Inflammatory macrophage treated with lipopolysaccharide for 4 hours (primary cell): ENCODE data around the gene SP7.
"Not testable (repeated sequence)": the region's sequence is repeated elsewhere in the genome, so short reads cannot be mapped to it uniquely, and the experiment has no call there.

Experiments used
- DNase-seq: peaks from one replicate; pipeline ENCODE4 v3.0.0-alpha.2; 2020

Gene SP7

GRCh38 chr12:53336181-53336681 lies at the start of gene SP7:
SP7 (minus strand) TSS chr12:53336354; CDS start chr12:53335646, 708 bp downstream.
- DNase-seq = peak; percentile 13

GRCh38 chr12:53383258-53383657 lies 47.1 kb upstream of the SP7 start:
- DNase-seq = no peak

GRCh38 chr12:53381731-53382630 lies 45.8 kb upstream of the SP7 start:
- DNase-seq = peak; percentile 94

DNA sequence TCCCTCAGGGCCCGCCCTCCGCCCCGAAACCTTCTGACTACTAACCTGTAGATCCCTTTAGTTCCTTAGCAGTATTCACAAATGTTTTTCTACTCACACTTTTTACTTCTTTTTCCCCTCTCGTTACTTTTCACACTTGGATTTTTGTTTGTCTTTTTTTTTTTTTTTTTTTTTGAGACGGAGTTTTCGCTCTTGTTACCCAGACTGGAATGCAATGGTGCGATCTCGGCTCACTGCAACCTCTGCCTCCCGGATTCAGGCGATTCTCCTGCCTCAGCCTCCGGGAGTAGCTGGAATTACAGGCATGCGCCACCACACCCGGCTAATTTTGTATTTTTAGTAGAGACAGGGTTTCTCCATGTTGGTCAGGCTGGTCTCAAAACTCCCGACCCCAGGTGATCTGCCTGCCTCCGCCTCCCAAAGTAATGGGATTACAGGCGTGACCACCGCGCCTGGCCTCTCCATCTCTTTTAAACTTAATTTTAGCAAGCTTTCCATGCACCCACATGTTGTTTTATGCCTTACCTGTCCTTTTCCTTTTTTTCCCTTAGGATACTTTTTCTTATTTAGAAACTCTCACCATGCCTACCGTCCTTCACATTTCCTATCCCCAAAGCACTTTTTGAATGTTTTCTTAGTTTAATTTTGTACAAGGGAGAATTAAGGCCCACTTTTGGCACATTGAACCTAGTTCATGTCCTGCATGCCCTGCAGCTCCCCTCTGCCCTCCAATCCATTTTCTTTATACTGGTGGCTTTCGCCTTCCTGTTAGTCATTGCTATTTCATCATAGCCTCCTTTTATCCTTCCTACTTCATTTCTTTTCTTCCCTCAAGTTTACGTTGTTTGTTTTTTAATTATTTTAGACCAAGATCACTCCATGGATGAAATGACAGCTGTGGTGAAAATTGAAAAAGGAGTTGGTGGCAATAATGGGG lies 44.9 kb upstream of the SP7 start:
- DNase-seq = peak; percentile 79

GRCh38 chr12:53380104-53380793 lies 44.1 kb upstream of the SP7 start, which contains the start of gene SP1:
SP1 (plus strand) TSS chr12:53380176; CDS start chr12:53380292, 116 bp downstream.
- DNase-seq = peak; percentile 93

DNA sequence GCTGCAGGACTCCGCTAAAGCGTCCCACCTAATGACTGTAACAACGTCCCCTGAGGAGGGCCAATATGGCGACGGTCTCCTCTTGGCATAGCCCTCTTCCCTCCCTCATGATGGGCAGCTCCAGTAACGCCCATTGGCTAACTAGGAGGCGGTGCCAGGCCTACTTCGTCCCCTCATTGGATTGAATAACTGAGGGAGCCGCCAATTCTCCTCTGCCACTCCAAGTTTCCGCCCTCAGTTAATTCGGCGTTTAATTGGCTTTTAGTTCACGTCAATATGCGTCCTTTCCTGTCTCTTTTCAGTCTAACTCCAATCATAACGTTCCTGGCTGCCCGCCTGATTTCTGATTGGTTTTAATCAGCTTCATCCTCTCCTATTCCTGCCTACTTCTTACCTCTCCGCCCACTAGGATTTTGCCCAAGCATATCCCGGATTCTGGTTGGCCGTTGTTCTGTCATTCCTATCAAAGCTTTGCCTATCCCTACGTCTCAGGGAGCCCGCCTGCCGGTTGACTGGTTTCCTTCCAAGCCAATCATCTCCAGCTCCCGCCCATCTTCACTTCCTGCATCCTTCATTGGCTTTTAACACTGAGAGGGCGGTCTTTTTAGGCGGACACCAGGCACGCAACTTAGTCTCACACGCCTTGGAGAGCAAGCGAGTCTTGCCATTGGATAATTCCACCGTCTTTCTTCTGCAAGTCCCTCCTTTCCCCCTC lies 43.4 kb upstream of the SP7 start:
- DNase-seq = peak; percentile 100

- no peak for DNase-seq
Observed at GRCh38 chr12:53378724-53379388, 42.7 kb upstream of the SP7 start.

DNA sequence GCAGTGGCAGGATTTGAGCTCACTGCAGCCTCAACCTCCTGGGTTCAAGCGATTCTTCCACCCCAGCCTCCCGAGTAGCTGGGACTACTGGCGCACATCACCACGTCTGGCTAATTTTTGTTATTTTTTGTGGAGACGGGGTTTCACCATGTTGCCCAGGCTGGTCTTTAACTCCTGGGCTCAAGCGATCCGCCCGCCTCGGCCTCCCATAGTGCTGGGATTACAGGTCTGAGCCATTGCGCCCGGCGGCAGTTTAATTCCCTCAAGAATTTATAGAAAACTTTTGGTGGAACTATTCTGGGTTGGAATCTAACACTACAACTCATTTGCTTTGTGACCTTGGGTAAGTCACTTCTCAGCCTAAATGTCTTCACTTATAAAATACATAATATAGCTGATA lies 42.1 kb upstream of the SP7 start:
- DNase-seq = no peak

- DNase-seq = no peak
Observed at GRCh38 chr12:53376747-53377146, 40.6 kb upstream of the SP7 start.

GRCh38 chr12:53374277-53374676 lies 38.1 kb upstream of the SP7 start:
- DNase-seq = not testable (repeated sequence)

GRCh38 chr12:53373554-53374133 lies 37.5 kb upstream of the SP7 start:
- peak; percentile 59 for DNase-seq

DNA sequence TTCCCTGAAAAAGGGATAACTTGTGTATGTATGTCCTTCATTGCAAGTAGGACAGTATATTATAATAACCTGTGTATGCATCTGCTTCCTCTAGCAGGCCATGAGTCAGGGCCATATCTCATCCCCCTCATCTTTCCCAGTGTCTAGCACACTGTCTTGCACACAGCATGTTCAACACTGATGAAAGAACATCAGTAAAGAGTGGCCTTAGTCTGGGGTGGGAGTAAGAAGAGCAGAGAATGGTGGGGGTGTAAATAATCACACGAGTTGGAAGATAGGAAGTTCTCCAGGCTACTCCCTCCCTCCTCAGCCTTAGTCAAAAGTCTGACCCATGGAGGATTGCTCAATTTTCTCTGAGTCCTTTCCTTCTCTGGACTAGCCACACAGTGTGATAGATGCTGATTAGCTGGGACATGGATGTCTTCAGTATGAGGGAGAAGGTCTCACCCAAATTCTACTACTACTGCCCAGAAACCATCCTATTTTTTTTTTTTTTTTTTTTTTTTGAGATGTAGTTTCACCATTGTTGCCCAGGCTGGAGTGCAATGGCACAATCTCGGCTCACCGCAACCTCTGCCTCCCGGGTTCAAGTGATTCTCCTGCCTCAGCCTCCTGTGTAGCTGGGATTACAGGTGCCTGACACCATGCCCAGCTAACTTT lies 29.2 kb upstream of the SP7 start:
- peak; percentile 95 for DNase-seq

DNA sequence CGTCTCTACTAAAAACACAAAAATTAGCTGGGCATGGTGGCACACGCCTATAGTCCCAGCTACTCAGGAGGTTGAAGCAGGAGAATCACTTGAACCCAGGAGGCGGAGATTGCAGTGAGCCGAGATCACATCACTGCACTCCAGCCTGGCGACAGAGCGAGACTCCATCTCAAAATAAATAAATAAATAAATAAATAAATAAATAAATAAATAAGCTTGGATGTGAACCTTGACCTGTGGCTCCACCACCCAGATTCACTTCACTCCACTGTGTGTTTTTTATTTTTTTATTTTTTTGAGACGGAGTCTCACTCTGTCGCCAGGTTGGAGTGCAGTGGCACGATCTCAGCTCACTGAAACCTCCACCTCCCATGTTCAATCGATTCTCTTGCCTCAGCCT lies 25.5 kb upstream of the SP7 start:
- not testable (repeated sequence) for DNase-seq

GRCh38 chr12:53358836-53359419 lies 22.8 kb upstream of the SP7 start:
- no peak for DNase-seq

DNA sequence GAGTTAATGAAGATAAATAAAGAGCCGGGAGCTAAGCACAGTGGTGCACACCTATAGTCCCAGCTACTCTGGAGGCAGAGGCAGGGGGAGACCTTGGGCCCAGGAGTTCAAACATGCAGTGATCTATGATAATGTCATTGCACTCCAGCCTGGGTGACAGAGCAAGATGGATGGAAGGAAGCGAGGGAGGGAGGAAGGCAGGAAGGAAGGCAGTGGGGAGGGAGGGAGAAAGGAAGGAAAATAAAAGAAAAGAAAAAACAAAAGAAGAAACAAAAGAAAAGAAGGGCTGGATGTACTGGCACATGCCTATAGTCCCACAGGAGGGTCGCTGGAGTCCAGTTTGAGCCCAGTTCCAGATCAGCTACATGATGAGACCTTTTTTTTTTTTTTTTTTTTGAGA lies 19.0 kb upstream of the SP7 start:
- no peak for DNase-seq

GRCh38 chr12:53353257-53353655 lies 17.1 kb upstream of the SP7 start:
- DNase-seq = no peak

GRCh38 chr12:53352331-53353256 lies 16.4 kb upstream of the SP7 start:
- DNase-seq = peak; percentile 82

- DNase-seq = no peak
Observed at GRCh38 chr12:53347905-53348304, 11.8 kb upstream of the SP7 start.

- peak; percentile 47 for DNase-seq
Observed at GRCh38 chr12:53346491-53346890, 10.3 kb upstream of the SP7 start.
